NCI-H1930 (cell line): ENCODE results near the gene PLD5.
"Not testable (repeated sequence)": the region's sequence is repeated elsewhere in the genome, so short reads cannot be mapped to it uniquely, and the experiment has no call there.

Source experiments
- DNase-seq, 2 experiments: peaks; one replicate each; lab custom pipeline; 2025; lab: John Stamatoyannopoulos, UW

Gene PLD5

DNA sequence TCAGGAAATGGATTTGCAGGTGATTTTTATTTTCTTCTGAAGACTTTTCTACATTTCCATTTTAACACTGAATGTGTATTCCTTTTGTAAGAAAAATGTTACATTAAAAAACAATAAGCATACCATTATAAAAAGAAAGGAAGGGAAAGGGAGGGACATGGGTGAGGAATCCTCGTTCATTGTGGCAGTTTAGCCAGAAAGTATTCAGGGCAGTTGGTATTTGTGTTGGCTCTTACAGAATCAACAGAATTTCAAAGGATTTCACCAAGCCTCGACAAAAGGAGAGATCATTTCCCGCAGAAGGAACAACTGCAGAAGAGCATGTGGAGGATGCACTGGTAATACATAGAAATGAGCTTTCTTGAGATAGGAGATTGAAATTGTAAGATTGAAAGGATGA is 35.0 kb downstream of the PLD5 start:
- DNase-seq, result no peak

GRCh38 chr1:242477944-242478343 is 46.6 kb downstream of the PLD5 start:
- DNase-seq, result no peak

- DNase-seq, result no peak
Observed at GRCh38 chr1:242470774-242471173, 53.7 kb downstream of the PLD5 start.

- no peak for DNase-seq
Observed at GRCh38 chr1:242468784-242469183, 55.7 kb downstream of the PLD5 start.

GRCh38 chr1:242467556-242468145 is 56.8 kb downstream of the PLD5 start:
- DNase-seq, result peak; percentile 6 to 35

- no peak for DNase-seq
Observed at GRCh38 chr1:242462867-242463266, 61.6 kb downstream of the PLD5 start.

DNA sequence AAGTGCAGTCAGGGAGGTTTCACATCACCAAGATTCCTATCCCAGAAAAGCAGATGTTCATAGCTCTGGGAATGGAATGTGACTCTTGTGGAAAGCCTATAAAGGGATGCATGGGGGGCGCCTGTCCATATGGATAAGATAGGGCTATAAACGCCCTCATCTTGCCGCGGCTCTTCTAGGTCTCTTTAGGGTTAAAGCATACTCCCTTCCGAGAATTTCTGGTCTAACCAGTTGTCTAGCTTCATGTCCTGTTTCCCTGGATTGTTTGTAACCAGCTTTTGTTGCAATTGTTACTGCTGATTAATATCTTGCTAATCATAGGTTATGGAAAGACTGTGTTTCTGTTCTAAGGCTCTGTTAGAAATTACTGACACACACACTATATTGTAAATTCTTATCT is 64.8 kb downstream of the PLD5 start:
- DNase-seq, result not testable (repeated sequence)

DNA sequence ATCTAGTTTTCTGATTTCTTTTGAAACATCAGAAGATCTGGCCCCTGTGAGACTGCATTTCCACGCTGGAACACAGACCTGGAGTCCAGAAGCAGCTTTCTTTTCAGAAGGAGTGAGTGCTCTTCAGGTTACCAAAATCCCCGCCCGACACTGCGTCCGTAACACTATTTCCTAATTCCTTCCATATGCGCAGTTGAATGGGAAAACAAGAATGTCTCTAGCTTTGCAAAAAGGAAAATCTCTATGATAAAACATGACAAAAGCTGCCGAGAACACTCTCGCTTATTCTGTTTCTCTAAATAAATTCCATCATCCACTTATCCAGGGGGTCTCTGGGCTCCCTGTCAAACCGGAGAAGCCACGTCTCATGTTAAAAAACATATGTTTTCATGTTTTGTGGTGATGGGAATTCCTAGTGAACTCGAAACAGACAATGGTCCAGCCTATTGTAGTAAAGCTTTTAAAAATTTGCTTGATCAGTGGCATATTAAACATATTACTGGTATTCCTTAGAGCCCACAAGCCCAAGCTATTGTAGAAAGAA is 67.7 kb downstream of the PLD5 start:
- DNase-seq, result no peak

DNA sequence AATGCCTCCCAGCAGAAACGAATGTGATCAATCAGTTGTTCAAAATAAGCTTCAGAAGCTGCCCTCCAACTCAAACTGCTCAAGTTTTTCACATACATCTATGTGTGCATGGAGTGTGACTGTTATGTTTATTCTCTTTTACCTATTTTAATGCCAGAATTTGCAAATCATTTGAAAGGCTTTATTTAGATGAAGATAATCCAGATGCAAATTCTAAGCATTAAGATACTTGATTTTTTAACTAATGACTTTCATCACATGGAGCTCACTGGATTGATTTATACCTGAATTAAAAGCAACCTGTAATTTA is 69.5 kb downstream of the PLD5 start:
- DNase-seq, result no peak

GRCh38 chr1:242454262-242455051 is 70.0 kb downstream of the PLD5 start:
- DNase-seq, result peak in 1 of 2 experiments; percentile 9

DNA sequence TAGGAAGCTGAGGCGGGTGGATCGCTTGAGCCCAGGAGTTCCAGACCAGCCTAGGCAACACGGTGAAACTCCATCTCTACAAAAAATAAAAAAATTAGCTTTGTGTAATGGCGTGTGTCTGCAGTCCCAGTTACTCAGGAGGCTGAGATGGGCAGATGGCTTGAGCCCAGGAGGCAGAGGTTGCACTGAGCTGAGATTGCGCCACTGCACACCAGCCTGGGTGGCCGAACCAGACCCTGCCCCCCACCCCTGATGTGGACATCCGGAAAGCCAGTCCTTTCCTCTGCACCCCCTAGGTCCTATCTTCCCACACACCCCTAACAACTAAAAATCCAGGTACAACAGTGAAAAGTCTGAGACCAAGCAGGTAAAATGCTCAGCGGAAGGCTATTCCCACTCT is 71.9 kb downstream of the PLD5 start:
- DNase-seq, result no peak

- no peak for DNase-seq
Observed at GRCh38 chr1:242449661-242450060, 74.8 kb downstream of the PLD5 start.

- DNase-seq, result no peak
Observed at GRCh38 chr1:242448910-242449645, 75.4 kb downstream of the PLD5 start.

DNA sequence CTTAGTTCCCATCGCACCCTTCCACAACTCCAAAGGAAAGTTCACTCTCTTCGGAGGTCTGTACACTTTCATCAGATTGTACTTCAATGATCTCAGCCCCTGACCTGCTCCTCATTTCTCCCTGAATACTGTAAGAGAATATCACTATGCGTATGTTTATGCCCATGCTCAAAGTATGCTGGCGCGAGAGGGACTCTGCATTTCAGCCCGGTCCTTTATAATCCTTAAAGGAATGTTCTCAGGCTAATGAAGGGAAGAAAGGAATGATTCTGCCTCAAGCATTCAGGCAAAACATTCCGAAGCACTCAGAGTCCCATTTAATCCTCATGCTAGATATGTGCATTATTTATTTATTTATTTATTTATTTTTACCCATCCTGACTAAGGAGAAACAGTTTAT is 76.8 kb downstream of the PLD5 start:
- no peak for DNase-seq

DNA sequence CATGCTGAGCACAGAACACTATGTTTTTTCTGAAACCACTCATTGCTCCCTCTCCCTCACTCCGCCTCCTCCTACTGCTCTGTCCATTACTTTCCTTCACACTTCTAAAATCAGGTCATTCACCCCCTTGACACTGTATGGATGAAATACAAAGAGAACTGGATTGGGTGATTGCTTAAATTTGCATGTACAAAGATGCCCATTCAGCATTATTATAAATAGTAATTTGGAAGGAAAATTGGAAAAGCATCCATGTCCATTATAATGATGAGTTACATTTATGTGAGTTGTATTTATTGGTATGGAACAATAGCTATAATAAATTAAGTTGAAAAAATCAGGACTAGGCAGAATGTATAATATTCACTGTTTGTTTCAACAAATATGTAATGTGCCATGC is 83.7 kb downstream of the PLD5 start:
- no peak for DNase-seq

DNA sequence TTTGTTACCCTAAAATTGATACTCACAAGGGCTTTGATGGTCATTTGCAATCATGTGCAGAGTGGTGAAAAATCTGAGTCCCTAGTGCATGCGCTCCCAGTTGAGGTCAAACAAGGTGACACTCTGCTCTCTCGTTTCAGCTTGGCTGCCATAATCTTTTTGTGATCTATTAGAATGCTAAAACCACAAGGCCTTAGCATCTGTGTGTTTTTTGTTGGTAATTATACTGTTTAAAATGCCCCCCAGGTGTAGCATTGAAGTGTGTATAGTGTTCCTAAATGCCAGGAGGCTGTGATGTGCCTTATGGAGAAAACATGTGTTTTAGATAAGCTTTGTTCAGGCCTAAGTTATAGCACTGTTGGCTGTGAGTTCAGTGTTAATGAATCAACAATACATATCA is 89.3 kb downstream of the PLD5 start:
- no peak for DNase-seq

GRCh38 chr1:242432491-242433095 is 91.9 kb downstream of the PLD5 start:
- no peak for DNase-seq

DNA sequence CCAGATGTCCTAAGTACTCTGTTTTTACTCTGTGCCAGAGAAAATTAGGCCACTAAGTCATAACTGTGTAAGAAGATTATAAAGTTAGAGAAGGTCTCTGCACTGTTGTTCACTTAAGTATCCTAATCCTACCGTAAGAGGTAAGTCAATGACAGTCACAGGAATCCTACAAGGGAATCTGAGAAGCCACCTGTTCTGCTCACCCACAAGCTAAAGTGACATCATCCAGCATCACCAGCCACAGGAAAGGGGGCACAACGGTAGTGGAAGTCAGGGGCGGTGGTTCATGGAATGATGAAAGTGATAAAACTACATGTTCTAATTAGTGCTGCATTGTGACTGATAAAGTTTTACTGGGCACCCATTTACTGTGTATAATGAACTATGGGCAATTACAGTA is 92.7 kb downstream of the PLD5 start:
- no peak for DNase-seq

DNA sequence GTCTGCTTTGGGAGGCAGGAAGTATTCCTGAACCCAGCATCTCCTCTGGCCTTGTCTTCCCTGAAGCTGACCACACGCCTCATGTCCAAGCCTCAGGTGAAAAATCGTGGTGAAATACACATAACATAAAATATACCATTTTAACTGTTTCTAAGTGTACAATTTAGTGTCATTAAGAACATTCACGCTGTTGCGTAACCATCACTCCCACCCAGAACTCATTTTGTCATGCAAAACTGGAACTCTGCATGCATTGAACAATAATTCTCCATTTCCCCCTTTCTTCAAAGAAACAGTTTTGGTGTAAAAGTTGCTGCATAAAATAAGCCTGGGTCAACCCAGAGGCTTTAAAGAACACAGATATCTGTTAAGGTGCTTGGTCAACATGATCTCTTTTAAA is 93.5 kb downstream of the PLD5 start:
- no peak for DNase-seq

DNA sequence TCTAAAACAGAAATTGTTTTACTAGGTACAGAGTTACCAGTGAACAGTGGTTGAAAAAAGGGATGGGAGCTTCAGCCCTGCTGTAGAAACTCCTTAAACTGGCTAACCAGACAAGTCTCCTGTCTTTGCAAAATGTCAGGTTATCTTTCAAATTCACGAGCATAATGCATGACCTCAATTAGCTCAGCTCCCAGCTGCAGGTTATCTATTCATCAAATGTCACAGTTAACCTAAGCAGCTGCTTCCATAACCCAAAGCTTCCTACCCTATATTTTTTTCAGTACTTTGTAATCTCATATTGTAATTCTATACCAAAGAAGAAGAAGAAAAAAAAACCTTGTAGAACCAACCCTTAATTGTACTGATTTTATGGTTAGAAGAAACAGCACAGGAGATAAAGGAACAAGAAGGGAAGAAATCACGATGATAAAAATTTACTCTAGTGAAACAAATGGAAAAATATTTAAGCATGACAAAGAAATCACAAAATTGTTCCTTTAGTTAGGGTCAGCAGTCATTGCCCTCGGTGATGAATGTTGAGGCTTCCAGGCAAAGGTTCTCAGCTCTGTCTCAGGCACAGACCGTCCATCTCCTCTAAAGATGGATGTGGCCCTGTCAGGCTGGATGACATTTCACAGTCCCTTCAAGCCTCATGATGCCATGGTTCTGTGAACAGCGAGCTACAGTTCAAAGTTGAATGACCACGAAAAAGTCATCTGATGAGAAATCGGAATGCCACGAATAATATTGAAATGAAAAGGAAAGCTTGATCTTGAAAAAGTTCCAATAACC is 95.9 kb downstream of the PLD5 start:
- DNase-seq, result no peak

DNA sequence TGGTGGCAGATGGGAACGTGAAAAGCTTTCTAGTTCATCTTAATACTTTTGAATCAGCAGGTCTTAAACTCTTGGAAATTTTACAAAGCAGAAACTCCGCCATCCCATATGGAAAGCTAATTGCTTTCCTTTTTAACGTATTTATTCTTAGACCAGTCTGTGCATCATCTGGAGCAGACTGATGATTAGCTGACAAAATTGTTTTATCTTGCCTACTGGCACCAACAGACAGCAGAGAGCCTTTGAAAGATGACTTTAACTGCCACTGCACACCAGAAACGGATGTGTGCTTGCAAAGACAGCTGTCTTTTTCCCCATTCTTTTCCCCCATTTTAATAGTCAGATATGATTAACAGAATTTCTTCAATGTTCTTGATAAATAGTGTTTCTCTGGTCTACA is 97.0 kb downstream of the PLD5 start:
- DNase-seq, result no peak
